HG03175 (cell line): ENCODE data around the gene PSMD6.

ENCODE experiments used
- ATAC-seq: cut with Tn5 transposase; IDR thresholded peaks from one replicate; pipeline ENCODE4 v1.9.1; 2021; ENCODE audit warnings: mild to moderate bottlenecking, moderate library complexity; ENCODE audit not compliant: unreplicated experiment

PSMD6 gene

GRCh38 chr3:64023187-64023860 is at the start of gene PSMD6:
PSMD6 (minus strand) TSS chr3:64023494; CDS start chr3:64023419, 75 bp downstream.
- peak; percentile 94 for ATAC-seq

- ATAC-seq = no peak
Observed at GRCh38 chr3:64072126-64072525, 48.8 kb upstream of the PSMD6 start.

GRCh38 chr3:64070704-64071103 is 47.4 kb upstream of the PSMD6 start:
- ATAC-seq = no peak

- no peak for ATAC-seq
Observed at GRCh38 chr3:64067506-64068346, 44.4 kb upstream of the PSMD6 start.

- no peak for ATAC-seq
Observed at GRCh38 chr3:64064804-64065203, 41.5 kb upstream of the PSMD6 start.

- ATAC-seq = no peak
Observed at GRCh38 chr3:64063983-64064438, 40.7 kb upstream of the PSMD6 start.

GRCh38 chr3:64063207-64063982 is 40.1 kb upstream of the PSMD6 start:
- ATAC-seq = no peak

GRCh38 chr3:64061628-64062027 is 38.3 kb upstream of the PSMD6 start:
- ATAC-seq = no peak

GRCh38 chr3:64059484-64060175 is 36.3 kb upstream of the PSMD6 start:
- no peak for ATAC-seq

GRCh38 chr3:64058566-64058965 is 35.3 kb upstream of the PSMD6 start:
- ATAC-seq = no peak

GRCh38 chr3:64057231-64057630 is 33.9 kb upstream of the PSMD6 start:
- ATAC-seq = no peak

GRCh38 chr3:64056606-64057180 is 33.4 kb upstream of the PSMD6 start:
- no peak for ATAC-seq

GRCh38 chr3:64055076-64055475 is 31.8 kb upstream of the PSMD6 start:
- no peak for ATAC-seq

GRCh38 chr3:64054488-64054887 is 31.2 kb upstream of the PSMD6 start:
- ATAC-seq = no peak

GRCh38 chr3:64053581-64053980 is 30.3 kb upstream of the PSMD6 start:
- no peak for ATAC-seq

GRCh38 chr3:64053117-64053516 is 29.8 kb upstream of the PSMD6 start:
- no peak for ATAC-seq

GRCh38 chr3:64049832-64050231 is 26.5 kb upstream of the PSMD6 start:
- ATAC-seq = no peak

- ATAC-seq = no peak
Observed at GRCh38 chr3:64049136-64049535, 25.8 kb upstream of the PSMD6 start.

- ATAC-seq = no peak
Observed at GRCh38 chr3:64048631-64049061, 25.4 kb upstream of the PSMD6 start.

GRCh38 chr3:64047787-64048186 is 24.5 kb upstream of the PSMD6 start:
- no peak for ATAC-seq
